ENCODE data around the gene GPNMB. TPM values are rescaled to one million over a fixed set of nuclear protein-coding genes. Genes with fewer than 3 reads are reported as not detected.

The GPNMB gene
- total RNA-seq, 1 donor: 380 TPM

GRCh38 chr7:23277359-23277989, 30.9 kb downstream of the GPNMB start:
- Histone ChIP-seq H3K79me2 (ENCODE audit: insufficient read depth, low read length) (no peaks in the 10 kb centered on the region), H3K36me3 (ENCODE audit: insufficient read depth, low read length) (no peaks in the 10 kb centered on the region), H2AFZ (ENCODE audit: low read length) (no peak overlapping the region), H3K4me1 (ENCODE audit: insufficient read depth, low read length) (peaks cover 4% of the 10 kb centered on the region), H3K4me2 (ENCODE audit: insufficient read depth, low read length) (no peak overlapping the region), H4K20me1 (ENCODE audit: insufficient read depth, low read length) (no peaks in the 10 kb centered on the region), H3K27ac (ENCODE audit: low read depth, low read length) (no peak overlapping the region), H3K4me3 (ENCODE audit: insufficient read depth, low read length) (no peak overlapping the region), H3K9me3 (ENCODE audit: low read depth, low read length) (no peaks in the 10 kb centered on the region), H3K27me3 (ENCODE audit: insufficient read depth, low read length) (no peaks in the 10 kb centered on the region)
- peak; percentile 80 for DNase-seq (ENCODE audit: insufficient read length, low spot score, missing footprints)
- TF ChIP-seq, protein P1, sequence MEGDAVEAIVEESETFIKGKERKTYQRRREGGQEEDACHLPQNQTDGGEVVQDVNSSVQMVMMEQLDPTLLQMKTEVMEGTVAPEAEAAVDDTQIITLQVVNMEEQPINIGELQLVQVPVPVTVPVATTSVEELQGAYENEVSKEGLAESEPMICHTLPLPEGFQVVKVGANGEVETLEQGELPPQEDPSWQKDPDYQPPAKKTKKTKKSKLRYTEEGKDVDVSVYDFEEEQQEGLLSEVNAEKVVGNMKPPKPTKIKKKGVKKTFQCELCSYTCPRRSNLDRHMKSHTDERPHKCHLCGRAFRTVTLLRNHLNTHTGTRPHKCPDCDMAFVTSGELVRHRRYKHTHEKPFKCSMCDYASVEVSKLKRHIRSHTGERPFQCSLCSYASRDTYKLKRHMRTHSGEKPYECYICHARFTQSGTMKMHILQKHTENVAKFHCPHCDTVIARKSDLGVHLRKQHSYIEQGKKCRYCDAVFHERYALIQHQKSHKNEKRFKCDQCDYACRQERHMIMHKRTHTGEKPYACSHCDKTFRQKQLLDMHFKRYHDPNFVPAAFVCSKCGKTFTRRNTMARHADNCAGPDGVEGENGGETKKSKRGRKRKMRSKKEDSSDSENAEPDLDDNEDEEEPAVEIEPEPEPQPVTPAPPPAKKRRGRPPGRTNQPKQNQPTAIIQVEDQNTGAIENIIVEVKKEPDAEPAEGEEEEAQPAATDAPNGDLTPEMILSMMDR (IDR thresholded peaks at IDR 0.05; ENCODE audit: extremely low read depth, low read depth, low read length): peak; percentile 89

GRCh38 chr7:23279819-23280525, 33.4 kb downstream of the GPNMB start:
- no peaks in the 10 kb centered on the region for H4K20me1 ChIP-seq (ENCODE audit: insufficient read depth, low read length)
- H3K79me2 ChIP-seq (ENCODE audit: insufficient read depth, low read length): no peaks in the 10 kb centered on the region
- H3K4me2 ChIP-seq (ENCODE audit: insufficient read depth, low read length): no peak overlapping the region
- H2AFZ ChIP-seq (ENCODE audit: low read length): no peak overlapping the region
- H3K9me3 ChIP-seq (ENCODE audit: low read depth, low read length): no peaks in the 10 kb centered on the region
- DNase-seq (ENCODE audit: insufficient read length, low spot score, missing footprints): no peak
- H3K36me3 ChIP-seq (ENCODE audit: insufficient read depth, low read length): no peaks in the 10 kb centered on the region
- H3K4me3 ChIP-seq (ENCODE audit: insufficient read depth, low read length): no peak overlapping the region
- peaks cover 2% of the 10 kb centered on the region for H3K4me1 ChIP-seq (ENCODE audit: insufficient read depth, low read length)
- TF ChIP-seq, protein P1 (IDR thresholded peaks at IDR 0.05; ENCODE audit: extremely low read depth, low read depth, low read length): no peak
- no peaks in the 10 kb centered on the region for H3K27me3 ChIP-seq (ENCODE audit: insufficient read depth, low read length)
- H3K27ac ChIP-seq (ENCODE audit: low read depth, low read length): no peak overlapping the region

DNA sequence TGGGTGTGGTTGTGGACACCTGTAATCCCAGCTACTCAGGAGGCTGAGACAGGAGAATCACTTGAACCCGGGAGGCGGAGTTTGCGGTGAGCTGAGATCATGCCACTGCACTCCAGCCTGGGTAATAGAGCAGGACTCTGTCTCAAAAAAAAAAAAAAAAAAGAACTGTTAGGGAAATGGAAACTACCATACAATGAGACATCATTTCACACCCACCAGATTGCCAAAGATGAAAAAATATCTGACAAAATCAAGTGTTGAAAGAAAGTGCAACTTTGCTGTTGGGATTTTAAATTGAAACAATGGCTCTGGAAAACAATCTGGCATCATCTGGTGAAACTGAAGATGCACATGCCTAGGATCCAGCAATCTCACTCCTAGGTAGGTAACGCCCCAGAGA, 36.5 kb downstream of the GPNMB start:
- Histone ChIP-seq H3K27me3 (ENCODE audit: insufficient read depth, low read length) (no peaks in the 10 kb centered on the region), H3K9me3 (ENCODE audit: low read depth, low read length) (no peaks in the 10 kb centered on the region), H3K4me3 (ENCODE audit: insufficient read depth, low read length) (no peak overlapping the region), H3K4me2 (ENCODE audit: insufficient read depth, low read length) (no peak overlapping the region), H2AFZ (ENCODE audit: low read length) (no peak overlapping the region), H3K36me3 (ENCODE audit: insufficient read depth, low read length) (no peaks in the 10 kb centered on the region), H3K27ac (ENCODE audit: low read depth, low read length) (no peak overlapping the region), H4K20me1 (ENCODE audit: insufficient read depth, low read length) (no peaks in the 10 kb centered on the region), H3K79me2 (ENCODE audit: insufficient read depth, low read length) (no peaks in the 10 kb centered on the region), H3K4me1 (ENCODE audit: insufficient read depth, low read length) (peaks cover 3% of the 10 kb centered on the region)
- TF ChIP-seq, protein P1 (IDR thresholded peaks at IDR 0.05; ENCODE audit: extremely low read depth, low read depth, low read length): no peak
- peak; percentile 34 for DNase-seq (ENCODE audit: insufficient read length, low spot score, missing footprints)

- H3K27ac ChIP-seq (ENCODE audit: low read depth, low read length): no peak overlapping the region
- H3K9me3 ChIP-seq (ENCODE audit: low read depth, low read length): no peaks in the 10 kb centered on the region
- H3K4me2 ChIP-seq (ENCODE audit: insufficient read depth, low read length): no peak overlapping the region
- no peak for DNase-seq (ENCODE audit: insufficient read length, low spot score, missing footprints)
- no peak overlapping the region for H3K4me3 ChIP-seq (ENCODE audit: insufficient read depth, low read length)
- TF ChIP-seq, protein P1 (IDR thresholded peaks at IDR 0.05; ENCODE audit: extremely low read depth, low read depth, low read length): no peak
- peaks cover 3% of the 10 kb centered on the region for H3K4me1 ChIP-seq (ENCODE audit: insufficient read depth, low read length)
- H3K36me3 ChIP-seq (ENCODE audit: insufficient read depth, low read length): no peaks in the 10 kb centered on the region
- no peak overlapping the region for H2AFZ ChIP-seq (ENCODE audit: low read length)
- no peaks in the 10 kb centered on the region for H3K27me3 ChIP-seq (ENCODE audit: insufficient read depth, low read length)
- H4K20me1 ChIP-seq (ENCODE audit: insufficient read depth, low read length): no peaks in the 10 kb centered on the region
- no peaks in the 10 kb centered on the region for H3K79me2 ChIP-seq (ENCODE audit: insufficient read depth, low read length)
Measured at GRCh38 chr7:23284871-23285270, 38.3 kb downstream of the GPNMB start.
